Tibial nerve (tissue), 4 donors: ENCODE results near the gene HAGHL.

Source experiments
- CTCF ChIP-seq, 5 experiments: fragments of 200-600 bp in 3 of 5; fragments of 450-650 bp in 2 of 5; sonication (generic) in 3 of 5; IDR thresholded peaks; one replicate each; pipeline ENCODE4 v1.5.1; 2016 to 2019; ENCODE audit warnings: antibody characterized with exemption in 5 of 5, mild to moderate bottlenecking in 3 of 5, moderate library complexity in 2 of 5
- EP300 ChIP-seq, 2 donors: sonication (generic); formaldehyde crosslinking; IDR thresholded peaks; one replicate each; pipeline ENCODE4 v1.6.1; 2017; ENCODE audit warnings: antibody characterized with exemption in 2 of 2, mild to moderate bottlenecking in 1 of 2
- POLR2A ChIP-seq, 2 donors: fragments of 450-650 bp; IDR thresholded peaks; one replicate each; pipeline ENCODE4 v1.6.1; 2017; ENCODE audit warnings: antibody characterized with exemption in 2 of 2, mild to moderate bottlenecking in 2 of 2, moderate library complexity in 2 of 2

- TF ChIP-seq CTCF (IDR thresholded peaks at IDR 0.05), result no peak
- TF ChIP-seq POLR2A (IDR thresholded peaks at IDR 0.05), result no peak
- no peak for TF ChIP-seq EP300 (IDR thresholded peaks at IDR 0.05)
Observed at GRCh38 chr16:694187-694862, 32.6 kb upstream of the HAGHL start.
